Myometrial cell (primary cell): ENCODE measurements around the gene UBAP1. TPM values are rescaled to one million over a fixed set of nuclear protein-coding genes. Genes with fewer than 3 reads are reported as not detected.

Experiments
- total RNA-seq: library from RNA; depleted of rRNA; stranded (reverse); fragments of >200 nt; gene quantifications from 2 replicates; pipeline ENCODE4 v1.2.3, GENCODE V29; 2015

UBAP1 gene
- total RNA-seq = 40.1 and 42.7 TPM in 2 replicates

DNA sequence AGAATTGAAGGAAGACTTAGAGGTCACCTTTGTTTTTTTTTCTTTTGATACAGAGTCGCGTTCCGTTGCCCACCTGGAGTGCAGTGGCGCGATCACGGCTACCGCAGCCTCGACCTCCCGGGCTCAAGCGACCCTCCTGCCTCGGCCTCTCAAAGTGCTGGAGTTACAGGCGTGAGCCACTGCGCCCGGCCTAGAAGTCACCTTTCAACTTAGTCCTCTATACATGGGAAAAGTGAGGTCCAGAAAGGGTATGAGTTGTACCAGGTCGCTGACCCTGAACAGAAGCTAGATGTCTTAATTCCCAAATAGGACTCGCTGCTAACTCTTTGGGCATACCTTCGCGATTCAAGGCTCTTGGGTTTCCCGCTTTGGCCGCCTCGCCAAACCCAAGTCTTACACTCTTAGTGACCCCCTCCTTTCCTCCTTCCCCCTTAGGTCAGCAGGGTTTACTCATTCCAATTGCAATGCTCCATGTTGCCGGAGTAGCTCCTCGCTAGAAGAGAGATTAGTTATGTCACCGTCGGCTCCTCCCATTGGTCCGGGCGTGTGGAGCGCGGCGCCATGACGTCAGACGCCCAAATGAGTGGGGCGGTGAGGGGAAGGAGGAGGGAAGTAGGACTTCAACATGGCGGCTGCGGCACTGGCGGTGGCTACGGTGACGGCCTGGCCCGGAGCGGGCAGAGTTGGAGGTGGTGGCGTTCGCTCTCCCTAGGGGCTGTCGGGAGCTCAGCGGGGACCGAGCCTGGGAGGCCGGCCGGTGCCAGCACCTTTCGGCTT is at the start of gene UBAP1:
Gene UBAP1, plus strand, starts transcription at position 608 of the 777 bp plus-strand sequence. CDS start 41,872 bp downstream, outside the sequence.

Other genes with a start within 250 kb of the UBAP1 start
- gene UBAP2, start 130.2 kb upstream of the UBAP1 start, total RNA-seq = 14.7 and 21.0 TPM in 2 replicates
- 15.4 and 23.6 TPM in 2 replicates for gene DCAF12, start 52.3 kb upstream of the UBAP1 start, total RNA-seq
- gene KIF24, start 150.2 kb downstream of the UBAP1 start, total RNA-seq = 2.9 and 3.2 TPM in 2 replicates
- gene NUDT2, start 150.5 kb downstream of the UBAP1 start, total RNA-seq = 53.2 and 67.5 TPM in 2 replicates
- 2.6 and 2.7 TPM in 2 replicates for gene MYORG, start 197.9 kb downstream of the UBAP1 start, total RNA-seq